ENCODE results near the gene BCDIN3D.
A peak's percentile ranks its signal among the peaks of the same experiment; 100 is the strongest.

Gene BCDIN3D

GRCh38 chr12:49853671-49854070 lies 10.8 kb upstream of the BCDIN3D start:
- DNase-seq (ENCODE audit: low read depth), result no peak
- no peak overlapping the region for H3K4me3 ChIP-seq (ENCODE audit: low read depth, low read length)
- TF ChIP-seq MYC (IDR thresholded peaks at IDR 0.05; ENCODE audit: low read depth, low read length) (no peak), POLR2A (IDR thresholded peaks at IDR 0.05; ENCODE audit: extremely low read depth, insufficient read length) (no peak), MAX (IDR thresholded peaks at IDR 0.05; ENCODE audit: low read depth, low read length) (no peak), CTCF (IDR thresholded peaks at IDR 0.05; ENCODE audit: low read depth, low read length) (no peak)

GRCh38 chr12:49847161-49847560 lies 4.3 kb upstream of the BCDIN3D start:
- no peak for TF ChIP-seq MAX (IDR thresholded peaks at IDR 0.05; ENCODE audit: low read depth, low read length)
- no peak for TF ChIP-seq CTCF (IDR thresholded peaks at IDR 0.05; ENCODE audit: low read depth, low read length)
- TF ChIP-seq POLR2A (IDR thresholded peaks at IDR 0.05; ENCODE audit: extremely low read depth, insufficient read length), result no peak
- no peak for TF ChIP-seq MYC (IDR thresholded peaks at IDR 0.05; ENCODE audit: low read depth, low read length)
- DNase-seq (ENCODE audit: low read depth), result peak; percentile 46
- no peak overlapping the region for H3K4me3 ChIP-seq (ENCODE audit: low read depth, low read length)

GRCh38 chr12:49846032-49846431 lies 3.1 kb upstream of the BCDIN3D start:
- no peak for TF ChIP-seq MAX (IDR thresholded peaks at IDR 0.05; ENCODE audit: low read depth, low read length)
- TF ChIP-seq CTCF (IDR thresholded peaks at IDR 0.05; ENCODE audit: low read depth, low read length), result no peak
- TF ChIP-seq MYC (IDR thresholded peaks at IDR 0.05; ENCODE audit: low read depth, low read length), result no peak
- TF ChIP-seq POLR2A (IDR thresholded peaks at IDR 0.05; ENCODE audit: extremely low read depth, insufficient read length), result no peak
- no peak for DNase-seq (ENCODE audit: low read depth)
- no peak overlapping the region for H3K4me3 ChIP-seq (ENCODE audit: low read depth, low read length)

GRCh38 chr12:49843876-49844437 lies 1.1 kb upstream of the BCDIN3D start:
- no peak for TF ChIP-seq MAX (IDR thresholded peaks at IDR 0.05; ENCODE audit: low read depth, low read length)
- TF ChIP-seq POLR2A (IDR thresholded peaks at IDR 0.05; ENCODE audit: extremely low read depth, insufficient read length), result no peak
- TF ChIP-seq CTCF (IDR thresholded peaks at IDR 0.05; ENCODE audit: low read depth, low read length), result no peak
- TF ChIP-seq MYC (IDR thresholded peaks at IDR 0.05; ENCODE audit: low read depth, low read length), result no peak
- DNase-seq (ENCODE audit: low read depth), result peak; percentile 44

GRCh38 chr12:49843411-49843810 lies 505 bp upstream of the BCDIN3D start:
- no peak for TF ChIP-seq POLR2A (IDR thresholded peaks at IDR 0.05; ENCODE audit: extremely low read depth, insufficient read length)
- no peak for TF ChIP-seq MAX (IDR thresholded peaks at IDR 0.05; ENCODE audit: low read depth, low read length)
- TF ChIP-seq CTCF (IDR thresholded peaks at IDR 0.05; ENCODE audit: low read depth, low read length), result no peak
- no peak for TF ChIP-seq MYC (IDR thresholded peaks at IDR 0.05; ENCODE audit: low read depth, low read length)
- H3K4me3 ChIP-seq (ENCODE audit: low read depth, low read length), result peak overlapping the region; percentile 65
- DNase-seq (ENCODE audit: low read depth), result peak; percentile 32

More at GRCh38 chr12:49843876-49844437, 1.1 kb upstream of the BCDIN3D start:
- no peak overlapping the region for H3K4me3 ChIP-seq (ENCODE audit: low read depth, low read length)

Data from NB4 (cell line).